GM12864 (cell line): ENCODE measurements around the gene MOAP1.

Source experiments
- DNase-seq: peaks from one replicate; pipeline ENCODE4 v3.0.0-alpha.2; 2011; ENCODE audit warnings: low read depth
- H3K4me3 ChIP-seq: 2 replicates; pipeline ENCODE4 v1.5.1; 2011; ENCODE audit warnings: mild to moderate bottlenecking, low read depth, low read length, control low read depth
- CTCF ChIP-seq: IDR thresholded peaks from 2 replicates; pipeline ENCODE4 v1.5.1; 2011; ENCODE audit warnings: low read depth, mild to moderate bottlenecking, moderate library complexity, low read length, control low read depth, inconsistent platforms; ENCODE audit errors: missing control alignments

Gene MOAP1

GRCh38 chr14:93223565-93223964, 38.9 kb upstream of the MOAP1 start:
- no peak overlapping the region for H3K4me3 ChIP-seq
- DNase-seq, result no peak

GRCh38 chr14:93220509-93220908, 35.8 kb upstream of the MOAP1 start:
- no peak overlapping the region for H3K4me3 ChIP-seq
- no peak for TF ChIP-seq CTCF
- no peak for DNase-seq

More at GRCh38 chr14:93223565-93223964, 38.9 kb upstream of the MOAP1 start:
- no peak for TF ChIP-seq CTCF

GRCh38 chr14:93219103-93219726, 34.5 kb upstream of the MOAP1 start:
- no peak overlapping the region for H3K4me3 ChIP-seq
- TF ChIP-seq CTCF, result peak; percentile 69
- DNase-seq, result peak; percentile 59

- no peak for DNase-seq
- TF ChIP-seq CTCF, result no peak
- no peak overlapping the region for H3K4me3 ChIP-seq
Observed at GRCh38 chr14:93214598-93214997, 29.9 kb upstream of the MOAP1 start.

GRCh38 chr14:93212432-93212831, 27.7 kb upstream of the MOAP1 start:
- peak; percentile 55 for DNase-seq
- no peak overlapping the region for H3K4me3 ChIP-seq
- no peak for TF ChIP-seq CTCF

GRCh38 chr14:93207468-93208308, 23.0 kb upstream of the MOAP1 start:
- no peak for DNase-seq

More at GRCh38 chr14:93207468-93208308, 23.0 kb upstream of the MOAP1 start:
- H3K4me3 ChIP-seq, result peak overlapping the region; percentile 65
- TF ChIP-seq CTCF, result peak; percentile 48
